Panc1 (cell line): ENCODE data around the gene SMIM15.

ENCODE experiments used
- CTCF ChIP-seq: fragments of 450-650 bp; IDR thresholded peaks from 2 replicates; pipeline ENCODE4 v1.5.1; 2017; ENCODE audit warnings: mild to moderate bottlenecking
- POLR2AphosphoS5 ChIP-seq: IDR thresholded peaks from 2 replicates; pipeline ENCODE4 v1.6.1; 2012; ENCODE audit warnings: mild to moderate bottlenecking, low read depth, low read length, moderate library complexity
- REST ChIP-seq, 2 experiments: IDR thresholded peaks; 2 replicates each; pipeline ENCODE4 v1.6.1; 2011 to 2012; ENCODE audit warnings: low read depth in 2 of 2, control low read depth in 1 of 2, low read length in 1 of 2, mild to moderate bottlenecking in 1 of 2, moderate library complexity in 1 of 2; ENCODE audit not compliant: insufficient read depth in 1 of 2

- TF ChIP-seq REST (IDR thresholded peaks at IDR 0.05; ENCODE audit: insufficient read depth in 1 of 2, low read depth in 2 of 2, low read length in 1 of 2) (no peak), POLR2AphosphoS5 (no peak), CTCF (no peak)
Measured at GRCh38 chr5:61180886-61181285, 18.6 kb upstream of the SMIM15 start.
